Peyer's patch (tissue), 4 donors: ENCODE measurements around the gene LBHD2.

Source experiments
- CTCF ChIP-seq, 6 experiments: fragments of 450-650 bp in 4 of 6; fragments of 200-600 bp in 2 of 6; sonication (generic) in 1 of 6; IDR thresholded peaks; one replicate each; pipeline ENCODE4 v1.5.1; 2017 to 2019; ENCODE audit warnings: antibody characterized with exemption in 6 of 6, mild to moderate bottlenecking in 3 of 6, moderate library complexity in 1 of 6
- POLR2A ChIP-seq, 2 donors: fragments of 450-650 bp; IDR thresholded peaks; one replicate each; pipeline ENCODE4 v1.5.1; 2017; ENCODE audit warnings: antibody characterized with exemption in 2 of 2, mild to moderate bottlenecking in 2 of 2, moderate library complexity in 2 of 2

- no peak for TF ChIP-seq POLR2A (IDR thresholded peaks at IDR 0.05)
- TF ChIP-seq CTCF (IDR thresholded peaks at IDR 0.05) = no peak
Measured at GRCh38 chr14:103121121-103121845, 37.3 kb downstream of the LBHD2 start.
